KMS-11 (cell line): ENCODE data around the gene CFAP46.

Source experiments
- H2AFZ ChIP-seq: fragments of 200-600 bp; sonication (generic); 2 replicates; pipeline ENCODE4 v1.6.1; 2016; ENCODE audit warnings: antibody characterized with exemption, mixed run types, low read depth
- H3K27ac ChIP-seq: fragments of 200-600 bp; sonication (generic); 2 replicates; pipeline ENCODE4 v1.6.1; 2016; ENCODE audit warnings: mild to moderate bottlenecking, mixed run types
- H3K27me3 ChIP-seq: fragments of 200-600 bp; sonication (generic); 2 replicates; pipeline ENCODE4 v1.6.1; 2017; ENCODE audit warnings: mild to moderate bottlenecking, low read depth, mixed run types, moderate library complexity; ENCODE audit not compliant: insufficient read depth
- H3K36me3 ChIP-seq: fragments of 200-600 bp; sonication (generic); 2 replicates; pipeline ENCODE4 v1.6.1; 2017; ENCODE audit warnings: mild to moderate bottlenecking, mixed run types; ENCODE audit not compliant: insufficient read depth
- H3K4me1 ChIP-seq: fragments of 200-600 bp; sonication (generic); 2 replicates; pipeline ENCODE4 v1.6.1; 2016; ENCODE audit warnings: mild to moderate bottlenecking, low read depth, mixed run types; ENCODE audit not compliant: poor library complexity, severe bottlenecking
- H3K4me2 ChIP-seq: fragments of 200-600 bp; sonication (generic); 2 replicates; pipeline ENCODE4 v1.7.0; 2016; ENCODE audit warnings: mild to moderate bottlenecking, mixed run types
- H3K4me3 ChIP-seq: fragments of 200-600 bp; sonication (generic); IDR thresholded peaks from 2 replicates; pipeline ENCODE4 v1.6.1; 2017; ENCODE audit warnings: low read depth, low read length, mixed read lengths; ENCODE audit not compliant: insufficient read depth
- H3K79me2 ChIP-seq: fragments of 200-600 bp; sonication (generic); 2 replicates; pipeline ENCODE4 v1.6.1; 2016; ENCODE audit warnings: low read depth, mixed run types; ENCODE audit not compliant: insufficient read depth
- H3K9ac ChIP-seq: fragments of 200-600 bp; sonication (generic); 2 replicates; pipeline ENCODE4 v1.6.1; 2016; ENCODE audit warnings: mild to moderate bottlenecking, mixed run types
- H4K20me1 ChIP-seq: fragments of 200-600 bp; sonication (generic); 2 replicates; pipeline ENCODE4 v1.6.1; 2016; ENCODE audit warnings: mild to moderate bottlenecking, mixed run types; ENCODE audit not compliant: insufficient read depth
- CTCF ChIP-seq: fragments of 200-600 bp; sonication (generic); conservative IDR thresholded peaks from 2 replicates; pipeline ENCODE4 v1.6.1; 2017; ENCODE audit warnings: low read depth, mild to moderate bottlenecking, antibody characterized with exemption, low read length, moderate library complexity, mixed read lengths

Gene CFAP46

DNA sequence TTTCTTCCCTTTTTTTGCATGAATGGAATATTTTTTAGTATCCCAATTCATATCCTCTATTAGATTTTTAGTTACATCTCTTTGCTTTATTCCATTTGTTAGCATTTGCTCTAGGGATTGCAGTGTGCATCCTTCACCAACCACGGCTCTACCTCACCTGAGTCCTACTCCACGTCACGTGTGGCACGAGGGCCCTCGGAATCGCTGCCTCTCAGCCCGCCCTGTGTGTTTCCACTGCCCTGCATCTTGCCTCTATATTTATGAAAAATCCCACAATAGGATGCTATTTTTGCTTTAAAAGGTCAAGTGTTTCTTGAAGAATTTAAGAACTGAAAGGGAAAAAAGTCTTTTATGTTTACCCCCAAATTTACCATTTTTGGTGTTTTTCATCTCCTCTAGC is 41.0 kb downstream of the CFAP46 start:
- H3K4me3 ChIP-seq, result no peak overlapping the region
- H3K27me3 ChIP-seq, result peaks cover 35% of the 10 kb centered on the region; the same call in 1 of the 2 replicates
- TF ChIP-seq CTCF, result no peak
- H3K36me3 ChIP-seq, result no peaks in the 10 kb centered on the region
- no peaks in the 10 kb centered on the region for H4K20me1 ChIP-seq
- H3K4me1 ChIP-seq, result no peaks in the 10 kb centered on the region
- no peaks in the 10 kb centered on the region for H3K79me2 ChIP-seq
- H3K4me2 ChIP-seq, result no peak overlapping the region
- no peak overlapping the region for H2AFZ ChIP-seq
- no peak overlapping the region for H3K9ac ChIP-seq
- no peak overlapping the region for H3K27ac ChIP-seq

GRCh38 chr10:132900211-132900756 is 42.1 kb downstream of the CFAP46 start:
- no peak overlapping the region for H3K9ac ChIP-seq
- TF ChIP-seq CTCF, result no peak

GRCh38 chr10:132899751-132900065 is 42.7 kb downstream of the CFAP46 start:
- H2AFZ ChIP-seq, result no peak overlapping the region
- H3K36me3 ChIP-seq, result no peaks in the 10 kb centered on the region
- no peaks in the 10 kb centered on the region for H3K79me2 ChIP-seq
- no peak overlapping the region for H3K27ac ChIP-seq
- peaks cover 35% of the 10 kb centered on the region; the same call in 1 of the 2 replicates for H3K27me3 ChIP-seq
- no peak overlapping the region for H3K9ac ChIP-seq
- no peaks in the 10 kb centered on the region for H4K20me1 ChIP-seq
- no peak overlapping the region for H3K4me2 ChIP-seq
- no peak for TF ChIP-seq CTCF
- H3K4me3 ChIP-seq, result no peak overlapping the region
- H3K4me1 ChIP-seq, result no peaks in the 10 kb centered on the region

More at GRCh38 chr10:132900211-132900756, 42.1 kb downstream of the CFAP46 start:
- no peak overlapping the region for H3K4me2 ChIP-seq
- H3K27ac ChIP-seq, result no peak overlapping the region
- no peak overlapping the region for H3K4me3 ChIP-seq
- peaks cover 35% of the 10 kb centered on the region; the same call in 1 of the 2 replicates for H3K27me3 ChIP-seq
- no peak overlapping the region for H2AFZ ChIP-seq
- no peaks in the 10 kb centered on the region for H3K79me2 ChIP-seq
- no peaks in the 10 kb centered on the region for H3K36me3 ChIP-seq
- H4K20me1 ChIP-seq, result no peaks in the 10 kb centered on the region
- H3K4me1 ChIP-seq, result no peaks in the 10 kb centered on the region

DNA sequence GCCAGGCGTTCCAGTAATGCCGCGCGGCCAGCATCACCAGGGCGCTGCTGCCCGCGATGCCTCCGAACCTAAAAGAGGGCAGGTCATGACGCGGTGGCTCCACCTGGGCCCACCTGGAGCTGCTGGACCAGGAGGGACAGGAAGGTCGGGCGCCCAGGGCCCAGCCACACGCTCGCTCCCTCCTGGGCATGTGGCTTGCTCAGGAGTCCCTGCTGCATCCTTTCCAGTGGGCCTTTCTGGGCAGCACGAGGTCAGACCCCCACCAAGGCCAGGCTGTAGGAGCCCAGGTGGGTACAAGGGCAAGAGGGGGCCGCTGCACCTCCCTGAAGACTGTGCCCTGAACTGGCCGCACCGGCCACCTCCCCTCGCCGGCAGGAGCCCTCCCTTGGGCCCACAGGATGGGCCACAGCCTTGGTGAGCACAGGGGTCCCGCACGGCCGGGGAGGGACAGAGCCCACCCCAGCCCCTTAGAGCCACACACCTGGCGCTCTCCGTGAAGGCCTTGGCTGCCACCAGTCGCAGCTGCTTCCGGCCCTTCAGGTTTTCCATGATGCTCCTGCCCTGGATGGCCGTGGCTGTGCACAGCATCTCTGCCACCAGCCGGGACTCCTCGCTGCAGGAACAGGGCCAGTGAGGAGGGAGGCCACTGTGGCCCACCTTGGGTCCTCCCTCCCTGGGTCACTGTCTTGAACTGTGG is 43.2 kb downstream of the CFAP46 start:
- H3K4me2 ChIP-seq, result no peak overlapping the region
- H3K27ac ChIP-seq, result no peak overlapping the region
- H3K9ac ChIP-seq, result no peak overlapping the region
- no peak for TF ChIP-seq CTCF
- no peaks in the 10 kb centered on the region for H3K36me3 ChIP-seq
- no peaks in the 10 kb centered on the region for H3K4me1 ChIP-seq
- H3K4me3 ChIP-seq, result no peak overlapping the region
- peaks cover 35% of the 10 kb centered on the region; the same call in 1 of the 2 replicates for H3K27me3 ChIP-seq
- H3K79me2 ChIP-seq, result no peaks in the 10 kb centered on the region
- H4K20me1 ChIP-seq, result no peaks in the 10 kb centered on the region
- H2AFZ ChIP-seq, result no peak overlapping the region
